ENCODE measurements around the gene SCYL3. TPM values are rescaled to one million over a fixed set of nuclear protein-coding genes. Genes with fewer than 3 reads are reported as not detected.
"Not testable (repeated sequence)": the region's sequence is repeated elsewhere in the genome, so short reads cannot be mapped to it uniquely, and the experiment has no call there.

Gene SCYL3
- 10 to 100 TPM; 16.6 to 18.9 (median 18.5) TPM for polyA plus RNA-seq (ENCODE audit: insufficient read length in 3 of 3)
- long read RNA-seq, donor 1, partial matches to known transcripts = 16 of 16 reads
- long read RNA-seq, donor 1, other reads (novel, unspliced or antisense) = 0 of 16 reads
- long read RNA-seq, donor 2, partial matches to known transcripts = 7 of 7 reads
- long read RNA-seq, donor 2, other reads (novel, unspliced or antisense) = 0 of 7 reads
- long read RNA-seq, donor 3, full-length matches to known transcripts = 3 of 3 reads
- long read RNA-seq, donor 3, partial matches to known transcripts = 0 of 3 reads
- long read RNA-seq, donor 3, other reads (novel, unspliced or antisense) = 0 of 3 reads
- long read RNA-seq, donor 4 = 0 reads
- long read RNA-seq, donor 5 = 0 reads
- long read RNA-seq, donor 6 = 0 reads
- long read RNA-seq, donor 7, full-length matches to known transcripts = 1 of 1 reads
- long read RNA-seq, donor 7, partial matches to known transcripts = 0 of 1 reads
- long read RNA-seq, donor 7, other reads (novel, unspliced or antisense) = 0 of 1 reads
- long read RNA-seq, donor 8, full-length matches to known transcripts = 4 of 15 reads
- long read RNA-seq, donor 8, partial matches to known transcripts = 11 of 15 reads
- long read RNA-seq, donor 8, other reads (novel, unspliced or antisense) = 0 of 15 reads
- long read RNA-seq, donor 9 = 0 reads
- long read RNA-seq, donor 10, full-length matches to known transcripts = 1 of 1 reads
- long read RNA-seq, donor 10, partial matches to known transcripts = 0 of 1 reads
- long read RNA-seq, donor 10, other reads (novel, unspliced or antisense) = 0 of 1 reads
- long read RNA-seq, donor 11, full-length matches to known transcripts = 1 of 6 reads
- long read RNA-seq, donor 11, partial matches to known transcripts = 5 of 6 reads
- long read RNA-seq, donor 11, other reads (novel, unspliced or antisense) = 0 of 6 reads
- long read RNA-seq, donor 12, full-length matches to known transcripts = 1 of 1 reads
- long read RNA-seq, donor 12, partial matches to known transcripts = 0 of 1 reads
- long read RNA-seq, donor 12, other reads (novel, unspliced or antisense) = 0 of 1 reads
- long read RNA-seq, donor 13, full-length matches to known transcripts = 1 of 7 reads
- long read RNA-seq, donor 13, partial matches to known transcripts = 6 of 7 reads
- long read RNA-seq, donor 13, other reads (novel, unspliced or antisense) = 0 of 7 reads
- long read RNA-seq, donor 14, full-length matches to known transcripts = 1 of 1 reads
- long read RNA-seq, donor 14, partial matches to known transcripts = 0 of 1 reads
- long read RNA-seq, donor 14, other reads (novel, unspliced or antisense) = 0 of 1 reads
- long read RNA-seq, donor 15, full-length matches to known transcripts = 1 of 1 reads
- long read RNA-seq, donor 15, partial matches to known transcripts = 0 of 1 reads
- long read RNA-seq, donor 15, other reads (novel, unspliced or antisense) = 0 of 1 reads
- long read RNA-seq, donor 16, full-length matches to known transcripts = 7 of 7 reads
- long read RNA-seq, donor 16, partial matches to known transcripts = 0 of 7 reads
- long read RNA-seq, donor 16, other reads (novel, unspliced or antisense) = 0 of 7 reads

DNA sequence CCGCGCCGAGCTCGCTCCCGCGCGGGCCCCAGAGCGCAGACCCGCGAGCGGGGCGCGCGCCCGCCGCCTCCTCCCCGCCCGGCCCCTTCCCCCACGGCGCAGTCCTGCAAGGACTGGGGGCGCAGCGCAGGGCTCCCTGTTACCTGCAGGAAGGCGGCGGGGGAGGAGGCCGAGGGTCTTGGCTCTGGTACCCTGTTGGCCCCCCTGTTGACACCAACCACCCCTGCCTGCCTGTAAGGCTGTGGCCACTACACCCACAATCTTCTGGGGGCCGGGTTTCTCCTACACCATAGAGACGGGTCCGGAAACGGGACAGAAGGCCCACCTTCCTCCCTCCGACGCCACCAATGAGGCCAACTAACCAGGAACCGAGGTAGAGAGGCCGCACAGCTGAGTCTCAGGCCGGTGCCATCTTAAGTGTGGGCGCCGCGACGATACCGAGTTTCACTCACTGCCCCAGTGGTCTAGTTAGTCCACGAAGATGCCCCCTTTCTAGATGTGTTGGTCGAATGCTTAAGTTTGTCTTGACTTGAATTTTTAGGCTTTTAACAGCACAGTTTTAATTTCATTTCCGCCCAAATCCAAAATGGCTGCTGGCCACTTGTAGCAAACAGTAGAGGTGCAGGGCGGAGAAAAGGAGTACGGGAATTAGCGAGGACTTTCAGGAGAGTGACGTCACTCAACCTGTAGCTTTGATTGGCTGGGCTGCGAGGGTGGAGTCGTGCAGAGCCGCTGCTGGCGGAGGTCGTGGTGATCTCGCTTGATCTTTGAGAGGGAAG, at the start of gene SCYL3:
TSS of gene SCYL3 (minus strand) at position 252 of the 779 bp plus-strand sequence. CDS start 5,056 bp downstream, outside the sequence.
- peak; percentile 92 to 99 (median 96) for DNase-seq (ENCODE audit: extremely low read depth in 1 of 11, low read depth in 9 of 11, low spot score in 4 of 11)

DNA sequence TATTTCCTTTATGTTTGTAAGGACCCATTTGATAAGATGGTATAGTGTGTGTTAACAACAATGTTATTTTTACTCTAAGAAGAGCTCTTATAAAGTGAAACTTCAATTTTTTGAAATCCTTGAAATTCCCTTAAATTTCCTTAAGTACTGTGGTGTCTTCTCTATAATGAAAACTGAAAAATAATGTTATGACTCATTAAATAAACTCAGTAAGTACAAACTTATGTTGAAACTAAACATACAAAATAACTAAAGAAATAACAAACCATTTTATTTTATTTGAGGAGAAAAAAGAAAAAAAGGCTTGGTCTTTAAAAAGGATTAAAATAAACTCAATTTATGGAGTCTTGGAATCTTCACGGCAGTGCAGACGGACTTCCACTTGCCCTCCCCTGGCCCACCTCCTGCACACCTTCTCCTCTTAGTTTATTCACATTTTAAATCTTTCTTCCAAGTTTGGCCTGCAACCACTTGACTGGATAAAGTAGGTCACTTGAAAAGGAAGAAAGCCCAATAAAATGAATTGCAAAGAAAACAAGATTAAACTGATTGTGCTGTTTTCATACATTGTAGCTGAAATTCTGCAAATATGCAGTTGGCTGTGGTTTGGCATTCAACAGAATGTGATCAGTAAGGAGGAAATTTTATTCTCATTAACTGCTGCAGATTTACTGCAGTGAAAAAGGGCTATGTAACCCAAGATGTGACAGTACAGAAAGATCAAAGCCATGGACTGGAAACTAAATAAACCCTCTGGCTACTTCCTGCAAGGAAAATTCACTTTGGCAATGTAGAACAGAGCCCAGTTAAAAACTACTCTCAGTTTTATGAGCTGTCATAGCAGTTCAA, 48.5 kb upstream of the SCYL3 start:
- DNase-seq (ENCODE audit: extremely low read depth in 1 of 11, low read depth in 9 of 11, low spot score in 4 of 11) = peak in 10 of 11 donors; percentile 32 to 77 (median 52)

DNA sequence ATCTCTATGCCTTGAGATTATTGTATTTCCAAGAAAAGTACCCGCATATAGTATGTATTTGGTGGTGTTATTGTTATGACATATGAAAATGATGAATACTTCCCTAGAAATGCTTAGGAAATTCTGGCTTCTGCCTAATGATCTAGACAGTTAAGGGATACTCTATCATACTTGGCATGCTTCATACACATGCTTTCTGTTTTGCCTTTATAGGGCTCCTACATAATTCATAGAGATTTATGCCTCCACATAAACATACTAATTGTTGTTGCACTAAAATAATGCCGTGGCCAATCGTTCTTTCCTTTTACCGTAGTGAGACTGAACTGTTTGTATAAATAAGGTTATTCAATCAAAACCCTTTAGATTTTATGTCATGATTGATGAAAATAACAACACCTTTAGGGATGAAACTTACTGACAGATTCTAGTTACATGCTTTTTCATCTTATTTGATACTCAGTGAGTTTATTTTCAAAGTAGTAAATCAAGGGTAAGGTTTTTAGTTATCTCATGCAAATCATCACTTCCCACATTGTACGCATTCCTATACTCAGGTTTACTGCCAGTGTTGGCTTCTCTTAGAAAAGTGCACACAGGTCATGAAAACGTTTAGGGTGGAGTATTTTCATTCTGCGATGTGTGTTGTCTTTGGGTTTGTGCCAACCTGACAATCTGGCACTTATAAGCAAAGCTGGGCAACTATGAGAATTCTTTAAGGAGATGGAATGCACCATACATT, 40.5 kb upstream of the SCYL3 start:
- peak in 4 of 11 donors; percentile 22 to 49 (median 34) for DNase-seq (ENCODE audit: extremely low read depth in 1 of 11, low read depth in 9 of 11, low spot score in 4 of 11)

GRCh38 chr1:169931795-169932231, 38.1 kb upstream of the SCYL3 start:
- no peak for DNase-seq (ENCODE audit: extremely low read depth in 1 of 11, low read depth in 9 of 11, low spot score in 4 of 11)

DNA sequence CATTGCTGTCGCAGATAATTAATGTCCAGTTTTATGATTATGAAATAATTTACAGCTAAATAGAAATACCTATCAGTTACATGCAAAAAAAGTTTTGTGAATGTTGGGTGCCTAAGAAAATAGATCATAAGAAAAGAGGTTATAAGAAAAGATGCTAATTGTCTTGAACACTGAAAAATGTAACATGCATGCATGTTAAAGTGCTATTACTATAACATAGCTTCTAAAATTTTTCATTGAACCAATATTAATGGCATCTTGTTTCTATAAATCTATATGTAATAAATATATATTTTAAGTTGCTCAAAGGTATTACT, 35.5 kb upstream of the SCYL3 start:
- no peak for DNase-seq (ENCODE audit: extremely low read depth in 1 of 11, low read depth in 9 of 11, low spot score in 4 of 11)

- peak in 4 of 11 donors; percentile 17 to 43 (median 36) for DNase-seq (ENCODE audit: extremely low read depth in 1 of 11, low read depth in 9 of 11, low spot score in 4 of 11)
These were observed 34.9 kb upstream of the SCYL3 start for GRCh38 chr1:169928438-169929209.

DNA sequence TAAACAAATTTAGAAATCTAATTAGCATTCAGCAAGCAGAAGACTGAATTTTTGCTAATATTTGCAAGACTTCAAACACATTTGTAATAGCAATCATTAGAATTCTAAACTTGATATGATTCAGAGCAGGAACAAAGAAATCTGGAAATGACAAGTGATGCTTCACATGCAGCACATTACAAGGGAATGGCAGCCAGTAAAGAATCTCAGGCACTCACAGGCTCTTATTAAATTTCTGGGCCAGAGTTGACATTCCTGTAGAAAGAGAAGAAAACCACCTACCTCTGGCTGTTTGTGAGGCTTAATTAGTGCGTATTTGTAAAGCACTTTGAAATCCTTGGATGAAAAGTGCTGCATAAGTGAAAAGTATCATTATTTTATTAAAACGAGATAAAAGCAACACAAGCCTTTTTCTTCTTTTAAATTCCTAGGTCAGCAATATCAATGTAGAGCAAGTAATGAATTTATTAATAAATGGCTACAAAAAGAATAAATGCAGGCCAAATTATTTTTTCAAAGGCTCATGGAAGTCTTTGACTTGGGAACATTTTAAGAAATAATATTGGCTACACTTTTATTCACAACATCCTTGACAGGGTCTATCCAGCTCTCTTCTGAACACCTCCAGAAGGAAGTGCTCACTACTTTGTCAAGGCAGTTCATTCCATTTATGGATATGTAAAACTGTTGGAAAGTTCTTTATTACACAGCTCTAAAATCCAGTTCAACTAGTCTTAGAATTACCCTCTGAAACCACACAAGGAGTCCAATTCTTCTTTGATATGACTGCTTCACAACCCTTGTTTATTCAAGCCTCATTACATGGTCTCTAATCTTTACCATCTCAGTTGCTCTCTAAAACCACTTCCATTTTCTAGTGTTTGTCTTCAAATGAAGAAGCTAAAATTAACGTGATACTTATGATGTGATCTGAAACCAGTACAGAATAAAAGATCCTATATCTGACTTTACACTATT, 32.1 kb upstream of the SCYL3 start:
- DNase-seq (ENCODE audit: extremely low read depth in 1 of 11, low read depth in 9 of 11, low spot score in 4 of 11) = no peak

GRCh38 chr1:169924829-169925228, 31.1 kb upstream of the SCYL3 start:
- DNase-seq (ENCODE audit: extremely low read depth in 1 of 11, low read depth in 9 of 11, low spot score in 4 of 11) = no peak

DNA sequence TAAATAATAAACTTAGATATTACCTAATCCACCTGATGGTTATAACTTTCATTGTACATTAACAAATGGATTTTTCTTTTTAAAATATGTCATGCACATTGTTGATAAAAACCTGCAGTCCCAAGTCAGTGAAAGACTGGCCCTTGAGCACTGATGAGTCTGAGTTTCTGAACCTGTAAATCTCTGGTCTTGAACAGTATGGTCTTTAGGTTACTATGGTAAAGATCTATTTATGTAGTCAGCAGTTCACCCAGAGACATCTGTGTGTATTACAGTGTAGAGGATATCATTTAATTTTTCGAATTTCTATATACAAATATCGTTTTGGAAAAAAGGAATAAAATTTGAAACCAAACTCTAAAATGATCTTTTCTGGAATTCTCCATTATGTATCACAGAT, 30.4 kb upstream of the SCYL3 start:
- no peak for DNase-seq (ENCODE audit: extremely low read depth in 1 of 11, low read depth in 9 of 11, low spot score in 4 of 11)

DNA sequence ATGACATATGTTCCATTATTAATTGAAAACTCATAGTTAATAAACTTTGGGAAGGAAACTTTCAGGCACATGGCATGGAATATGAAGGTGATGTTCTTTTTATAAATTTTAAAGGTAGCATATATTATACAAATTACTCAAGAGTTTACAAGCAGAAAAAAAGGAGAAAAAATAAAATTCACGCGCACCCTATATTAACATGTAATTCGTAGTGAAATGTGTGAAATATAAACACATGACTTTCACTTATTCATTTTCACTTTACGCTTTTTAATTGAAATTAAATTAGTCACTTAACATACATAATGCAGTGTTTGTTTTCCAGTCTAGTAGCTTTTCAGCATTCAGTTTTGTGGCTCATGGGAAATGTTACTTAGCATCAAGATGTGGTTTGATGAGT, 27.4 kb upstream of the SCYL3 start:
- no peak for DNase-seq (ENCODE audit: extremely low read depth in 1 of 11, low read depth in 9 of 11, low spot score in 4 of 11)

GRCh38 chr1:169918927-169919326, 25.2 kb upstream of the SCYL3 start:
- DNase-seq (ENCODE audit: extremely low read depth in 1 of 11, low read depth in 9 of 11, low spot score in 4 of 11) = no peak

GRCh38 chr1:169918220-169918619, 24.5 kb upstream of the SCYL3 start:
- DNase-seq (ENCODE audit: extremely low read depth in 1 of 11, low read depth in 9 of 11, low spot score in 4 of 11) = not testable (repeated sequence)

DNA sequence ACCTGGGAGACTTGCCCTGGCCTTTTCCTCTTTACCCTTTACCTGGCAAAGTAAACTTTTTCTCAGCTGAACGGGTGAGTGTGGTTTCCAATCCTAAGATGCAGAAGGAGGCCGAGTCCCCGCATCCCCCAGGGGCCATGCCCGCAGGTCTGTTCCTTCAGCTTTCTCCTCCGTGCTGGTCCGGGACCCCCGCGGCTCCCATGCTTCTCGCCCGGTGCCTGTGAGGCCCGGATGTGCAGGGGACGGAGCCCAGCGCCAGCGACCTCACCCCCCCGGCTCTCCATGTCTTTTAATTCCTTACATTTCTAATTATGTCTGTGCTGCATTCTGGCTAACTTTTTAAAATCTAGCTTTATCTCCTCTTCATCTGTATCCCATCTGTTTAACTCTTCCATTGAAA, 21.5 kb upstream of the SCYL3 start:
- no peak for DNase-seq (ENCODE audit: extremely low read depth in 1 of 11, low read depth in 9 of 11, low spot score in 4 of 11)

DNA sequence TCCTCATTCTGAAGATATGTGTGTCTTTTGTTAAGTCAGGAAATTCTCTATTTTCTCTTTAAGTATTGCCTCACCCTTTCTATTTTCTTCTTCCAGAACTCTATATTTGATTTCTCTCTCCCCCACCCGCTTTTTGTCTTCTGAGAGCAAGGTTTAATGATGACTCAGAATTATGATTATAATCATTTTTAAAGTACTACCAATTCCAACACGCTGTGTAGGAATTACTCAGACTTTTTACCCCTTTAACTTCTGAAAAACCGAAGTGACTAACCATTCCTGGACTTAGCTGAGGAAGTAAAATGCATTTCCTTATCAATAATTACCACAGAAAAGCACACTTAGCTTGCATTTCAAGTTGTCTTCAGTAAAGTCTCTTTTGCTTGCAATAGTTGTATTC, 20.8 kb upstream of the SCYL3 start:
- no peak for DNase-seq (ENCODE audit: extremely low read depth in 1 of 11, low read depth in 9 of 11, low spot score in 4 of 11)

DNA sequence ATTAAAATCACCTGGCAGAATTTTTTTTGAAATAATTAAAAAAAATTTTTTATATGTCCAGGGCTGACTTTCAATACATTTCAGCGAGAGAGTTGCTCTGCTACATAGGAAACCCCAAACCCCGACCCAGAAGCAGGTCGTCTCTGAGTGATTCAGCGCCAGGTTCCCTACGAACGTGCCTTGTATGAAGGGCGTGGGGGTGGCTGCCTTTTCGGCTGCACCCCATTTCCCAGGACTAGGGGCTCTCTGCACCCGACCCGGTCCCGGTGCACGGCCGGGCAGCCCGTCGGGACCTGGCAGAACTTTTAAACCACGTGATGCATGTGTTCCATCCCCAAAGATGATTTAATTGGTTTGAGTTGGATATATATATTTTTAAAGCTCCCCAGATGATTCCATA, 15.8 kb upstream of the SCYL3 start:
- DNase-seq (ENCODE audit: extremely low read depth in 1 of 11, low read depth in 9 of 11, low spot score in 4 of 11) = no peak
